Activated gamma-delta T cell treated with Interleukin-2 at 50 U/mL for 16 hours (primary cell): ENCODE results near the gene LCE1F.

ENCODE experiments used
- DNase-seq: peaks from one replicate; pipeline ENCODE4 v3.0.0-alpha.2; 2020

The LCE1F gene

GRCh38 chr1:152777510-152778137 lies 2.7 kb downstream of the LCE1F start:
- no peak for DNase-seq

- no peak for DNase-seq
Observed at GRCh38 chr1:152783095-152783494, 8.2 kb downstream of the LCE1F start.

- no peak for DNase-seq
Observed at GRCh38 chr1:152786077-152786476, 11.1 kb downstream of the LCE1F start, which contains the start of gene LCE1E. TSS of gene LCE1E (plus strand) at chr1:152786257. CDS start at chr1:152787300, 1,043 bp downstream.

- DNase-seq = no peak
Observed at GRCh38 chr1:152795686-152796085, 20.7 kb downstream of the LCE1F start.

GRCh38 chr1:152796421-152796820 lies 21.5 kb downstream of the LCE1F start, which contains the start of gene LCE1D:
TSS of gene LCE1D (plus strand) at chr1:152796721. CDS start at chr1:152797795, 1,074 bp downstream.
- DNase-seq = no peak

GRCh38 chr1:152801333-152801732 lies 26.4 kb downstream of the LCE1F start:
- no peak for DNase-seq

GRCh38 chr1:152806576-152806975 lies 31.6 kb downstream of the LCE1F start, which contains the start of gene LCE1C:
TSS of gene LCE1C (minus strand) at chr1:152806651. CDS start at chr1:152805478, 1,173 bp downstream.
- no peak for DNase-seq

GRCh38 chr1:152811050-152811449 lies 36.1 kb downstream of the LCE1F start:
- no peak for DNase-seq

- DNase-seq = no peak
Observed at GRCh38 chr1:152811671-152812070, 36.7 kb downstream of the LCE1F start, which contains the start of gene LCE1B. TSS of gene LCE1B (plus strand) at chr1:152811971. CDS start at chr1:152812447, 476 bp downstream.

- DNase-seq = no peak
Observed at GRCh38 chr1:152817309-152817708, 42.4 kb downstream of the LCE1F start.

- DNase-seq = no peak
Observed at GRCh38 chr1:152823294-152823693, 48.4 kb downstream of the LCE1F start.

- no peak for DNase-seq
Observed at GRCh38 chr1:152824964-152825363, 50.0 kb downstream of the LCE1F start.
